B cell (primary cell): ENCODE results near the gene PIM2. TPM values are rescaled to one million over a fixed set of nuclear protein-coding genes. Genes with fewer than 3 reads are reported as not detected.
A peak's percentile ranks its signal among the peaks of the same experiment; 100 is the strongest.

Source experiments
- ATAC-seq: fragments of 200-7000 bp; cut with Tn5 transposase; one replicate; pipeline ENCODE4 v1.10.0; 2021; ENCODE audit warnings: low read depth, mild to moderate bottlenecking, moderate number of reproducible peaks, moderate library complexity
- CTCF ChIA-PET: fragments of 350-600 bp; sonication (Branson Sonifier 250); formaldehyde crosslinking; loops from one replicate; lab custom pipeline; 2021; ENCODE audit warnings: antibody characterized with exemption, inconsistent platforms; lab: Charles Lee
- POLR2A ChIA-PET: fragments of 350-600 bp; sonication (Branson Sonifier 250); formaldehyde crosslinking; loops from one replicate; lab custom pipeline; 2021; ENCODE audit warnings: antibody characterized with exemption; lab: Charles Lee
- DNase-seq: peaks from one replicate; pipeline ENCODE4 v3.0.0; 2013
- H2AFZ ChIP-seq: 2 replicates; pipeline ENCODE4 v1.6.1; 2012; ENCODE audit warnings: mild to moderate bottlenecking, low read depth, low read length; ENCODE audit not compliant: insufficient read depth, poor library complexity, severe bottlenecking
- H3K27ac ChIP-seq, 2 donors: 1 replicate in 1 of 2; 2 replicates in 1 of 2; pipeline ENCODE4 v1.5.1; 2012 to 2013; ENCODE audit warnings: low read length in 2 of 2, mild to moderate bottlenecking in 2 of 2, moderate library complexity in 1 of 2
- H3K27me3 ChIP-seq, 4 experiments: fragments of 200-600 bp in 1 of 4; sonication (generic) in 1 of 4; replicated peaks in 1 of 4; 1 replicate in 2 of 4; 2 replicates in 2 of 4; pipeline versions ENCODE4 v1.6.1 to v1.7.0; 2013 to 2016; ENCODE audit warnings: low read length in 3 of 4, mild to moderate bottlenecking in 2 of 4, mixed read lengths in 1 of 4, moderate library complexity in 1 of 4; ENCODE audit not compliant: insufficient read depth in 4 of 4, control insufficient read depth in 3 of 4; ENCODE audit errors: control extremely low read depth in 1 of 4
- H3K36me3 ChIP-seq, 2 experiments: replicated peaks in 1 of 2; 1 replicate in 1 of 2; 2 replicates in 1 of 2; pipeline versions ENCODE4 v1.6.1 to v1.7.1; 2013; ENCODE audit warnings: low read length in 1 of 2; ENCODE audit not compliant: insufficient read depth in 2 of 2, control insufficient read depth in 1 of 2; ENCODE audit errors: control extremely low read depth in 1 of 2, extremely low read depth in 1 of 2
- H3K4me1 ChIP-seq, 2 donors: fragments of 200-600 bp in 1 of 2; sonication (generic) in 1 of 2; 1 replicate in 1 of 2; 2 replicates in 1 of 2; pipeline versions ENCODE4 v1.5.1 to v1.6.1; 2013 to 2017; ENCODE audit warnings: low read length in 2 of 2; ENCODE audit not compliant: control insufficient read depth in 2 of 2, insufficient read depth in 2 of 2
- H3K4me2 ChIP-seq: replicated peaks from 2 replicates; pipeline ENCODE3; 2012; ENCODE audit warnings: mild to moderate bottlenecking, low read depth, low read length; ENCODE audit not compliant: poor library complexity, severe bottlenecking
- H3K4me3 ChIP-seq, 5 experiments: fragments of 200-600 bp in 1 of 5; sonication (generic) in 1 of 5; 1 replicate in 3 of 5; 2 replicates in 2 of 5; pipeline versions ENCODE4 v1.5.1 to v1.7.0; 2011 to 2016; ENCODE audit warnings: low read length in 4 of 5, mild to moderate bottlenecking in 4 of 5, low read depth in 2 of 5, control low read depth in 1 of 5, moderate library complexity in 1 of 5; ENCODE audit not compliant: insufficient read depth in 1 of 5; ENCODE audit errors: control extremely low read depth in 1 of 5, extremely low read depth in 1 of 5
- H3K79me2 ChIP-seq: fragments of 200-600 bp; sonication (generic); one replicate; pipeline ENCODE4 v1.6.0; 2016; ENCODE audit warnings: low read length; ENCODE audit not compliant: control insufficient read depth, insufficient read depth
- H3K9ac ChIP-seq: fragments of 200-600 bp; sonication (generic); 2 replicates; pipeline ENCODE4 v1.6.1; 2017; ENCODE audit warnings: mild to moderate bottlenecking, low read length, moderate library complexity
- H3K9me3 ChIP-seq, 3 donors: one replicate each; pipeline versions ENCODE4 v1.6.1 to v1.7.1; 2013; ENCODE audit warnings: low read length in 2 of 3; ENCODE audit not compliant: control insufficient read depth in 2 of 3, insufficient read depth in 1 of 3; ENCODE audit errors: control extremely low read depth in 1 of 3
- H4K20me1 ChIP-seq: 2 replicates; pipeline ENCODE4 v1.6.0; 2012; ENCODE audit warnings: mild to moderate bottlenecking, low read length; ENCODE audit not compliant: insufficient read depth, control insufficient read depth, poor library complexity, severe bottlenecking
- H3K27ac Mint-ChIP-seq: one replicate; pipeline ENCODE4 v1.8.0; 2021; ENCODE audit warnings: mixed read lengths
- H3K27me3 Mint-ChIP-seq: one replicate; pipeline ENCODE4 v1.8.0; 2021; ENCODE audit warnings: mixed read lengths
- H3K4me1 Mint-ChIP-seq: one replicate; pipeline ENCODE4 v1.8.0; 2021; ENCODE audit warnings: mixed read lengths
- H3K4me3 Mint-ChIP-seq: one replicate; pipeline ENCODE4 v1.8.0; 2021; ENCODE audit warnings: mixed read lengths
- H3K9me3 Mint-ChIP-seq: one replicate; pipeline ENCODE4 v1.8.0; 2022; ENCODE audit warnings: mixed read lengths; ENCODE audit not compliant: insufficient read depth
- CTCF ChIP-seq: fragments of 200-600 bp; IDR thresholded peaks from one replicate; pipeline ENCODE4 v1.8.0; 2022; ENCODE audit warnings: antibody characterized with exemption, mild to moderate bottlenecking
- EZH2 ChIP-seq: IDR thresholded peaks from 2 replicates; pipeline ENCODE4 v1.6.1; 2012; ENCODE audit warnings: borderline replicate concordance, low read depth, mild to moderate bottlenecking, moderate library complexity, low read length; ENCODE audit not compliant: insufficient read depth, poor library complexity, severe bottlenecking
- WGBS: methylation state at CpG from one replicate; pipeline ENCODE4 v1.1.5; 2013; ENCODE audit warnings: missing lambda C conversion rate; ENCODE audit not compliant: insufficient coverage; 5-methylcytosine and 5-hydroxymethylcytosine counted together
- intact Hi-C: fragments of 100-400 bp; cut with micrococcal nuclease; formaldehyde crosslinking; loops from one replicate; pipeline ENCODE4 v1.10.0; 2022
- polyA plus RNA-seq: library from polyadenylated mRNA; depleted of rRNA; stranded (reverse); fragments of >200 nt; gene quantifications from 2 replicates; pipeline ENCODE4 v1.2.3, GENCODE V29; 2012
- total RNA-seq, 2 donors: library from RNA; stranded (reverse); fragments of 120-200 nt in 1 of 2; gene quantifications; 1 replicate in 1 of 2; 2 replicates in 1 of 2; pipeline versions ENCODE4 v1.2.3 to v1.2.4, GENCODE V29; 2013 to 2022

The PIM2 gene
- total and polyA plus RNA-seq, 2 donors (not counting 1 experiment from before 2014, with no cell fraction given) = 276 to 315 TPM

GRCh38 chrX:48917139-48918001 is 1.5 kb downstream of the PIM2 start:
- peaks cover 51% of the 10 kb centered on the region for H3K4me1 Mint-ChIP-seq
- Histone ChIP-seq H2AFZ (no peak overlapping the region), H3K79me2 (peaks cover 55% of the 10 kb centered on the region), H3K4me1 (peaks cover 34 to 56% of the 10 kb centered on the region in 2 donors), H3K36me3 (peaks cover 0 to 44% of the 10 kb centered on the region in 2 experiments), H3K9me3 (no peaks in the 10 kb centered on the region), H3K27me3 (no peaks in the 10 kb centered on the region), H3K4me2 (peak overlapping the region; percentile 76), H3K9ac (peak overlapping the region; percentile 90), H3K4me3 (peak overlapping the region; percentile 67 to 94 (median 86)), H4K20me1 (peaks cover 53% of the 10 kb centered on the region), H3K27ac (peak overlapping the region; percentile 84)
- CTCF ChIA-PET = interaction anchor here (0.7 to 2.6 kb wide), 5 partner anchors 20 to 269 kb away, joined by 3 to 23 read pairs (median 5); no protein-coding TSS in a partner anchor
- H3K9me3 Mint-ChIP-seq = no peaks in the 10 kb centered on the region
- H3K4me3 Mint-ChIP-seq = peak overlapping the region; percentile 98
- H3K27ac Mint-ChIP-seq = peak overlapping the region; percentile 96
- no peaks in the 10 kb centered on the region for H3K27me3 Mint-ChIP-seq
- 8% methylated on average over 19 of the region's 27 CpGs for WGBS
- ATAC-seq = peak; percentile 46
- TF ChIP-seq CTCF (peak; percentile 74), EZH2 (no peak)
- POLR2A ChIA-PET = interaction anchor here (0.6 to 5.9 kb wide), 3 partner anchors 21 to 41 kb away, joined by 5 to 101 read pairs (median 8); no protein-coding TSS in a partner anchor
- peak; percentile 92 for DNase-seq
- intact Hi-C loops = loop anchor here (1.0 to 10.0 kb wide), 5 partner anchors 20 to 1703 kb away; partner anchors contain the start of genes CDK16, ELK1, PLP2 and UXT
